22Rv1 (cell line): ENCODE data around the gene PRELID2.

ENCODE experiments used
- ZFX ChIP-seq: fragments of 450-650 bp; IDR thresholded peaks from 2 replicates; pipeline ENCODE4 v1.6.1; 2017; ENCODE audit warnings: antibody characterized with exemption, borderline replicate concordance
- TF ChIP-seq, protein P1 (sequence below): fragments of 450-650 bp; IDR thresholded peaks from 2 replicates; pipeline ENCODE4 v1.5.1; 2017; ENCODE audit warnings: mild to moderate bottlenecking

DNA sequence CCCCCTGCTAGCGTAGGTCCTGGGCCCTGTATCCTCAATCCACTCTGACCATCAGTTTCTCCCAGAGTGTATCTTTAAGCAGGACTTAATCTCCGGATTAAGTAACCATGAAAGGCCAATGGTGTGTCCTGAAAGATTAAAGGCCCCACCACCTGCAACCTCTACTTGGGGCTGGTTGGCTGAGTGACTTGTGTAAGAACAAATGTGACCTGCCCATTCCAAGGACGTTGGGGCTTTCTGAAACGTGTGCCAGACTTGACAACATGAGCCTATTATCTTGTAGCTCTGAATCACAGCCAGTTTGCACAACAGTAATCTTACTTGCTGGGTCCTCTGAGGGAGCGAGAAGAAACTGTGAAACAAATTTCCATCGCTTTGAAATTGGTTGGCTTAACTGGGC, 3.1 kb upstream of the PRELID2 start:
- TF ChIP-seq, protein P1, sequence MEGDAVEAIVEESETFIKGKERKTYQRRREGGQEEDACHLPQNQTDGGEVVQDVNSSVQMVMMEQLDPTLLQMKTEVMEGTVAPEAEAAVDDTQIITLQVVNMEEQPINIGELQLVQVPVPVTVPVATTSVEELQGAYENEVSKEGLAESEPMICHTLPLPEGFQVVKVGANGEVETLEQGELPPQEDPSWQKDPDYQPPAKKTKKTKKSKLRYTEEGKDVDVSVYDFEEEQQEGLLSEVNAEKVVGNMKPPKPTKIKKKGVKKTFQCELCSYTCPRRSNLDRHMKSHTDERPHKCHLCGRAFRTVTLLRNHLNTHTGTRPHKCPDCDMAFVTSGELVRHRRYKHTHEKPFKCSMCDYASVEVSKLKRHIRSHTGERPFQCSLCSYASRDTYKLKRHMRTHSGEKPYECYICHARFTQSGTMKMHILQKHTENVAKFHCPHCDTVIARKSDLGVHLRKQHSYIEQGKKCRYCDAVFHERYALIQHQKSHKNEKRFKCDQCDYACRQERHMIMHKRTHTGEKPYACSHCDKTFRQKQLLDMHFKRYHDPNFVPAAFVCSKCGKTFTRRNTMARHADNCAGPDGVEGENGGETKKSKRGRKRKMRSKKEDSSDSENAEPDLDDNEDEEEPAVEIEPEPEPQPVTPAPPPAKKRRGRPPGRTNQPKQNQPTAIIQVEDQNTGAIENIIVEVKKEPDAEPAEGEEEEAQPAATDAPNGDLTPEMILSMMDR, result no peak
- no peak for TF ChIP-seq ZFX
